ENCODE measurements around the gene TMEM267.

- TF ChIP-seq, protein P1, sequence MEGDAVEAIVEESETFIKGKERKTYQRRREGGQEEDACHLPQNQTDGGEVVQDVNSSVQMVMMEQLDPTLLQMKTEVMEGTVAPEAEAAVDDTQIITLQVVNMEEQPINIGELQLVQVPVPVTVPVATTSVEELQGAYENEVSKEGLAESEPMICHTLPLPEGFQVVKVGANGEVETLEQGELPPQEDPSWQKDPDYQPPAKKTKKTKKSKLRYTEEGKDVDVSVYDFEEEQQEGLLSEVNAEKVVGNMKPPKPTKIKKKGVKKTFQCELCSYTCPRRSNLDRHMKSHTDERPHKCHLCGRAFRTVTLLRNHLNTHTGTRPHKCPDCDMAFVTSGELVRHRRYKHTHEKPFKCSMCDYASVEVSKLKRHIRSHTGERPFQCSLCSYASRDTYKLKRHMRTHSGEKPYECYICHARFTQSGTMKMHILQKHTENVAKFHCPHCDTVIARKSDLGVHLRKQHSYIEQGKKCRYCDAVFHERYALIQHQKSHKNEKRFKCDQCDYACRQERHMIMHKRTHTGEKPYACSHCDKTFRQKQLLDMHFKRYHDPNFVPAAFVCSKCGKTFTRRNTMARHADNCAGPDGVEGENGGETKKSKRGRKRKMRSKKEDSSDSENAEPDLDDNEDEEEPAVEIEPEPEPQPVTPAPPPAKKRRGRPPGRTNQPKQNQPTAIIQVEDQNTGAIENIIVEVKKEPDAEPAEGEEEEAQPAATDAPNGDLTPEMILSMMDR (IDR thresholded peaks at IDR 0.05; ENCODE audit: poor library complexity, severe bottlenecking): no peak
- TF ChIP-seq, protein P2, sequence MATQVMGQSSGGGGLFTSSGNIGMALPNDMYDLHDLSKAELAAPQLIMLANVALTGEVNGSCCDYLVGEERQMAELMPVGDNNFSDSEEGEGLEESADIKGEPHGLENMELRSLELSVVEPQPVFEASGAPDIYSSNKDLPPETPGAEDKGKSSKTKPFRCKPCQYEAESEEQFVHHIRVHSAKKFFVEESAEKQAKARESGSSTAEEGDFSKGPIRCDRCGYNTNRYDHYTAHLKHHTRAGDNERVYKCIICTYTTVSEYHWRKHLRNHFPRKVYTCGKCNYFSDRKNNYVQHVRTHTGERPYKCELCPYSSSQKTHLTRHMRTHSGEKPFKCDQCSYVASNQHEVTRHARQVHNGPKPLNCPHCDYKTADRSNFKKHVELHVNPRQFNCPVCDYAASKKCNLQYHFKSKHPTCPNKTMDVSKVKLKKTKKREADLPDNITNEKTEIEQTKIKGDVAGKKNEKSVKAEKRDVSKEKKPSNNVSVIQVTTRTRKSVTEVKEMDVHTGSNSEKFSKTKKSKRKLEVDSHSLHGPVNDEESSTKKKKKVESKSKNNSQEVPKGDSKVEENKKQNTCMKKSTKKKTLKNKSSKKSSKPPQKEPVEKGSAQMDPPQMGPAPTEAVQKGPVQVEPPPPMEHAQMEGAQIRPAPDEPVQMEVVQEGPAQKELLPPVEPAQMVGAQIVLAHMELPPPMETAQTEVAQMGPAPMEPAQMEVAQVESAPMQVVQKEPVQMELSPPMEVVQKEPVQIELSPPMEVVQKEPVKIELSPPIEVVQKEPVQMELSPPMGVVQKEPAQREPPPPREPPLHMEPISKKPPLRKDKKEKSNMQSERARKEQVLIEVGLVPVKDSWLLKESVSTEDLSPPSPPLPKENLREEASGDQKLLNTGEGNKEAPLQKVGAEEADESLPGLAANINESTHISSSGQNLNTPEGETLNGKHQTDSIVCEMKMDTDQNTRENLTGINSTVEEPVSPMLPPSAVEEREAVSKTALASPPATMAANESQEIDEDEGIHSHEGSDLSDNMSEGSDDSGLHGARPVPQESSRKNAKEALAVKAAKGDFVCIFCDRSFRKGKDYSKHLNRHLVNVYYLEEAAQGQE (IDR thresholded peaks at IDR 0.05; ENCODE audit: borderline replicate concordance): no peak
- TF ChIP-seq TAF1 (IDR thresholded peaks at IDR 0.05; ENCODE audit: low read depth) (no peak), EZH2 (IDR thresholded peaks at IDR 0.05; ENCODE audit: borderline replicate concordance, insufficient read depth, low read length, poor library complexity, severe bottlenecking) (no peak), EP300 (conservative IDR thresholded peaks at IDR 0.05; ENCODE audit: poor library complexity, severe bottlenecking) (no peak), RAD21 (conservative IDR thresholded peaks at IDR 0.05) (no peak), POLR2AphosphoS5 (IDR thresholded peaks at IDR 0.05) (no peak), SMC3 (conservative IDR thresholded peaks at IDR 0.05; ENCODE audit: poor library complexity) (no peak), MXI1 (conservative IDR thresholded peaks at IDR 0.05; ENCODE audit: poor library complexity, severe bottlenecking) (no peak)
These were observed 86.8 kb downstream of the TMEM267 start for GRCh38 chr5:43396762-43397304.

All from neural cell (in vitro differentiated cells).